Measurements from ENCODE around the gene CD300A.

DNA sequence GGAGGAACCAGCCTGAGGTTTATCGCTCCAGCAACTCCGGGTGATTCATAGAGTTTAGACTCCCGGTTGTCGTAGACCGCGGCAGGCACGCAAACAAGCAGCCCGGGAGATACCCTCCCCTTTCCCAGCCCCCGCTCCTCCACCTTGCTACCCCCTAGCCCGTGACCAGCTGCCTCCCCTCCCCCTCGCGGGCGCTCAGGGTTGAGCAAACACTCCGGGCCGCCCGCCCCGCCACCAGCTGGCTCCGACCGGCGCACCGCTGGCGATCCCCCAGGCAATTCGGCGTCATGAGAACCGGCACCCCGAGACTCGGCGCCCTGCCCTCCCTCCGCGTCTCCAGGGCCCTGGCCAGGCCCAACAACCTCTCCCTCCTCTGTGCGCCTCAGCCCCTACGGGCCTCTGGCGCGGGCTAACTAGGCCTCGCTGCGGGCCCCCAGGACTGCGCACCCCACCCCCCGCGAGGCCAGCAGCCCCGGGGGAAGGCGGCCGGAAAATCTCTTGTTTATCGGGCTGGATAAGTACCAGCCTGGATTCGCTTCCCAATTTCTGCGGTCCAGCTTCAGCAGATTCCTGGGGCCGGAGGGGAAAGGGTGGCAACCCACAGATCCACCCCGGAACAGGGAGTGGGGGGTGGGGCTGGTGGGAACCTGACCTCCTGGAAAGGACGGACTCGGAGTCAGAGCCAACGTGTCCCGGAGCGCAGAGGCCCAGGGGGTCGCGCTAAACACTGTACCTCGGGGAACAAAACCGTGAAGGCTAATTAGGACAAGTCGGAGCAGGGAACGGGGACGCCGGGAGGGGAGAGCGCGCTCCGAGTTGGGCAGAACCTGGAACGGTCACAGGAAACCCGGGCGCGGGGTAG is 35.5 kb upstream of the CD300A start:
- TF ChIP-seq TAF1 (conservative IDR thresholded peaks at IDR 0.05) (peak; percentile 19), EGR1 (IDR thresholded peaks at IDR 0.05; ENCODE audit: low read depth in 2 of 2) (peak in 1 of 2 donors; percentile 44), JUND (IDR thresholded peaks at IDR 0.05) (no peak), YY1 (IDR thresholded peaks at IDR 0.05) (peak; percentile 36), GABPA (IDR thresholded peaks at IDR 0.05 in 1 of 2, conservative IDR thresholded peaks at IDR 0.05 in 1 of 2) (no peak)
- TF ChIP-seq, protein P1, sequence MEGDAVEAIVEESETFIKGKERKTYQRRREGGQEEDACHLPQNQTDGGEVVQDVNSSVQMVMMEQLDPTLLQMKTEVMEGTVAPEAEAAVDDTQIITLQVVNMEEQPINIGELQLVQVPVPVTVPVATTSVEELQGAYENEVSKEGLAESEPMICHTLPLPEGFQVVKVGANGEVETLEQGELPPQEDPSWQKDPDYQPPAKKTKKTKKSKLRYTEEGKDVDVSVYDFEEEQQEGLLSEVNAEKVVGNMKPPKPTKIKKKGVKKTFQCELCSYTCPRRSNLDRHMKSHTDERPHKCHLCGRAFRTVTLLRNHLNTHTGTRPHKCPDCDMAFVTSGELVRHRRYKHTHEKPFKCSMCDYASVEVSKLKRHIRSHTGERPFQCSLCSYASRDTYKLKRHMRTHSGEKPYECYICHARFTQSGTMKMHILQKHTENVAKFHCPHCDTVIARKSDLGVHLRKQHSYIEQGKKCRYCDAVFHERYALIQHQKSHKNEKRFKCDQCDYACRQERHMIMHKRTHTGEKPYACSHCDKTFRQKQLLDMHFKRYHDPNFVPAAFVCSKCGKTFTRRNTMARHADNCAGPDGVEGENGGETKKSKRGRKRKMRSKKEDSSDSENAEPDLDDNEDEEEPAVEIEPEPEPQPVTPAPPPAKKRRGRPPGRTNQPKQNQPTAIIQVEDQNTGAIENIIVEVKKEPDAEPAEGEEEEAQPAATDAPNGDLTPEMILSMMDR (IDR thresholded peaks at IDR 0.05; ENCODE audit: low read depth, low read length, missing input control), result no peak
- TF ChIP-seq, protein P2, sequence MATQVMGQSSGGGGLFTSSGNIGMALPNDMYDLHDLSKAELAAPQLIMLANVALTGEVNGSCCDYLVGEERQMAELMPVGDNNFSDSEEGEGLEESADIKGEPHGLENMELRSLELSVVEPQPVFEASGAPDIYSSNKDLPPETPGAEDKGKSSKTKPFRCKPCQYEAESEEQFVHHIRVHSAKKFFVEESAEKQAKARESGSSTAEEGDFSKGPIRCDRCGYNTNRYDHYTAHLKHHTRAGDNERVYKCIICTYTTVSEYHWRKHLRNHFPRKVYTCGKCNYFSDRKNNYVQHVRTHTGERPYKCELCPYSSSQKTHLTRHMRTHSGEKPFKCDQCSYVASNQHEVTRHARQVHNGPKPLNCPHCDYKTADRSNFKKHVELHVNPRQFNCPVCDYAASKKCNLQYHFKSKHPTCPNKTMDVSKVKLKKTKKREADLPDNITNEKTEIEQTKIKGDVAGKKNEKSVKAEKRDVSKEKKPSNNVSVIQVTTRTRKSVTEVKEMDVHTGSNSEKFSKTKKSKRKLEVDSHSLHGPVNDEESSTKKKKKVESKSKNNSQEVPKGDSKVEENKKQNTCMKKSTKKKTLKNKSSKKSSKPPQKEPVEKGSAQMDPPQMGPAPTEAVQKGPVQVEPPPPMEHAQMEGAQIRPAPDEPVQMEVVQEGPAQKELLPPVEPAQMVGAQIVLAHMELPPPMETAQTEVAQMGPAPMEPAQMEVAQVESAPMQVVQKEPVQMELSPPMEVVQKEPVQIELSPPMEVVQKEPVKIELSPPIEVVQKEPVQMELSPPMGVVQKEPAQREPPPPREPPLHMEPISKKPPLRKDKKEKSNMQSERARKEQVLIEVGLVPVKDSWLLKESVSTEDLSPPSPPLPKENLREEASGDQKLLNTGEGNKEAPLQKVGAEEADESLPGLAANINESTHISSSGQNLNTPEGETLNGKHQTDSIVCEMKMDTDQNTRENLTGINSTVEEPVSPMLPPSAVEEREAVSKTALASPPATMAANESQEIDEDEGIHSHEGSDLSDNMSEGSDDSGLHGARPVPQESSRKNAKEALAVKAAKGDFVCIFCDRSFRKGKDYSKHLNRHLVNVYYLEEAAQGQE (IDR thresholded peaks at IDR 0.05), result no peak
- TF ChIP-seq, protein P3, sequence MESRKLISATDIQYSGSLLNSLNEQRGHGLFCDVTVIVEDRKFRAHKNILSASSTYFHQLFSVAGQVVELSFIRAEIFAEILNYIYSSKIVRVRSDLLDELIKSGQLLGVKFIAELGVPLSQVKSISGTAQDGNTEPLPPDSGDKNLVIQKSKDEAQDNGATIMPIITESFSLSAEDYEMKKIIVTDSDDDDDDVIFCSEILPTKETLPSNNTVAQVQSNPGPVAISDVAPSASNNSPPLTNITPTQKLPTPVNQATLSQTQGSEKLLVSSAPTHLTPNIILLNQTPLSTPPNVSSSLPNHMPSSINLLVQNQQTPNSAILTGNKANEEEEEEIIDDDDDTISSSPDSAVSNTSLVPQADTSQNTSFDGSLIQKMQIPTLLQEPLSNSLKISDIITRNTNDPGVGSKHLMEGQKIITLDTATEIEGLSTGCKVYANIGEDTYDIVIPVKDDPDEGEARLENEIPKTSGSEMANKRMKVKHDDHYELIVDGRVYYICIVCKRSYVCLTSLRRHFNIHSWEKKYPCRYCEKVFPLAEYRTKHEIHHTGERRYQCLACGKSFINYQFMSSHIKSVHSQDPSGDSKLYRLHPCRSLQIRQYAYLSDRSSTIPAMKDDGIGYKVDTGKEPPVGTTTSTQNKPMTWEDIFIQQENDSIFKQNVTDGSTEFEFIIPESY (IDR thresholded peaks at IDR 0.05), result peak; percentile 1

All from liver (tissue), 3 donors.